ENCODE data around the gene HFE.
"Not testable (repeated sequence)": the region's sequence is repeated elsewhere in the genome, so short reads cannot be mapped to it uniquely, and the experiment has no call there.

HFE gene

DNA sequence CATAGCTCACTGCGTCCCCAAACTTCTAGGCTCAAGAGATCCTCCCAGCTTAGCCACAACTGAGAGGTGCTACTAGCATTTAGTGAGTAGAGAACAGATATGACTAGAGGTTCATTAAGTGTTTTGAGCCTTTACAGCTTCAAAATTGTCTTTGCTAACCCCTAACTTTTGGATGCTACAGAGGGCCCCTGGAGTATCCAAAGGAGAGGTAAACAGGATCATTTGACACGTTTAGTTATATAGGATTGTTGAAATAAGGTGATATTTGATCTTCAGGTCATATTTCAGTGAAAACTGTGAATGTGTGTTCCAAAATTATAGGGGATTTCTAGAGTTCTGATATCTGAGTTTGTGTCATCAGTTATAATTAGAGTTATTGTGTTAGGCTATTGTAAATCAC, 19.2 kb upstream of the HFE start:
- Histone ChIP-seq H4K20me1 (ENCODE audit: insufficient read depth, low read length) (no peaks in the 10 kb centered on the region), H3K27ac (ENCODE audit: low read length) (no peak overlapping the region), H3K27me3 (replicated peaks; ENCODE audit: insufficient read depth, low read length) (no peaks in the 10 kb centered on the region), H3K9ac (ENCODE audit: low read length) (no peak overlapping the region), H2AFZ (ENCODE audit: low read length) (no peak overlapping the region), H3K36me3 (replicated peaks; ENCODE audit: insufficient read depth, low read length) (no peaks in the 10 kb centered on the region), H3K9me2 (replicated peaks; ENCODE audit: insufficient read depth, low read length) (no peaks in the 10 kb centered on the region), H3K9me3 (replicated peaks; ENCODE audit: insufficient read depth, low read length) (no peaks in the 10 kb centered on the region), H3K4me3 (ENCODE audit: low read length) (no peak overlapping the region), H3F3A (ENCODE audit: insufficient read depth, low read length) (peaks cover 4% of the 10 kb centered on the region), H3K4me2 (ENCODE audit: low read depth, low read length) (no peak overlapping the region), H3K79me2 (ENCODE audit: low read length) (no peaks in the 10 kb centered on the region), H3K4me1 (ENCODE audit: low read length) (0 out of 2 replicates have a peak, but pooled peaks cover 3% of the 10 kb centered on the region)
- no peak for TF ChIP-seq EZH2phosphoT487 (IDR thresholded peaks at IDR 0.05; ENCODE audit: low read length)
- no peak for TF ChIP-seq EZH2 (optimal IDR thresholded peaks at IDR 0.05; ENCODE audit: low read depth, low read length)
- TF ChIP-seq, protein P1, sequence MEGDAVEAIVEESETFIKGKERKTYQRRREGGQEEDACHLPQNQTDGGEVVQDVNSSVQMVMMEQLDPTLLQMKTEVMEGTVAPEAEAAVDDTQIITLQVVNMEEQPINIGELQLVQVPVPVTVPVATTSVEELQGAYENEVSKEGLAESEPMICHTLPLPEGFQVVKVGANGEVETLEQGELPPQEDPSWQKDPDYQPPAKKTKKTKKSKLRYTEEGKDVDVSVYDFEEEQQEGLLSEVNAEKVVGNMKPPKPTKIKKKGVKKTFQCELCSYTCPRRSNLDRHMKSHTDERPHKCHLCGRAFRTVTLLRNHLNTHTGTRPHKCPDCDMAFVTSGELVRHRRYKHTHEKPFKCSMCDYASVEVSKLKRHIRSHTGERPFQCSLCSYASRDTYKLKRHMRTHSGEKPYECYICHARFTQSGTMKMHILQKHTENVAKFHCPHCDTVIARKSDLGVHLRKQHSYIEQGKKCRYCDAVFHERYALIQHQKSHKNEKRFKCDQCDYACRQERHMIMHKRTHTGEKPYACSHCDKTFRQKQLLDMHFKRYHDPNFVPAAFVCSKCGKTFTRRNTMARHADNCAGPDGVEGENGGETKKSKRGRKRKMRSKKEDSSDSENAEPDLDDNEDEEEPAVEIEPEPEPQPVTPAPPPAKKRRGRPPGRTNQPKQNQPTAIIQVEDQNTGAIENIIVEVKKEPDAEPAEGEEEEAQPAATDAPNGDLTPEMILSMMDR (IDR thresholded peaks at IDR 0.05; ENCODE audit: low read length), result no peak
- DNase-seq, result no peak

- Histone ChIP-seq H3K27ac (ENCODE audit: low read length) (no peak overlapping the region), H3F3A (ENCODE audit: insufficient read depth, low read length) (peaks cover 2% of the 10 kb centered on the region), H3K4me2 (ENCODE audit: low read depth, low read length) (no peak overlapping the region), H2AFZ (ENCODE audit: low read length) (no peak overlapping the region), H3K27me3 (replicated peaks; ENCODE audit: insufficient read depth, low read length) (no peaks in the 10 kb centered on the region), H4K20me1 (ENCODE audit: insufficient read depth, low read length) (no peaks in the 10 kb centered on the region), H3K79me2 (ENCODE audit: low read length) (no peaks in the 10 kb centered on the region), H3K4me1 (ENCODE audit: low read length) (no peaks in the 10 kb centered on the region), H3K9me2 (replicated peaks; ENCODE audit: insufficient read depth, low read length) (no peaks in the 10 kb centered on the region), H3K4me3 (ENCODE audit: low read length) (no peak overlapping the region), H3K9ac (ENCODE audit: low read length) (no peak overlapping the region), H3K9me3 (replicated peaks; ENCODE audit: insufficient read depth, low read length) (no peaks in the 10 kb centered on the region), H3K36me3 (replicated peaks; ENCODE audit: insufficient read depth, low read length) (no peaks in the 10 kb centered on the region)
- no peak for TF ChIP-seq EZH2 (optimal IDR thresholded peaks at IDR 0.05; ENCODE audit: low read depth, low read length)
- no peak for DNase-seq
Measured at GRCh38 chr6:26071135-26071534, 16.1 kb upstream of the HFE start.

- Histone ChIP-seq H2AFZ (ENCODE audit: low read length) (no peak overlapping the region), H3K27me3 (replicated peaks; ENCODE audit: insufficient read depth, low read length) (no peaks in the 10 kb centered on the region), H3K9me3 (replicated peaks; ENCODE audit: insufficient read depth, low read length) (no peaks in the 10 kb centered on the region), H3K27ac (ENCODE audit: low read length) (no peak overlapping the region), H3K4me1 (ENCODE audit: low read length) (no peaks in the 10 kb centered on the region), H3K9me2 (replicated peaks; ENCODE audit: insufficient read depth, low read length) (no peaks in the 10 kb centered on the region), H3K79me2 (ENCODE audit: low read length) (no peaks in the 10 kb centered on the region), H3K9ac (ENCODE audit: low read length) (no peak overlapping the region), H3K4me3 (ENCODE audit: low read length) (no peak overlapping the region), H4K20me1 (ENCODE audit: insufficient read depth, low read length) (no peaks in the 10 kb centered on the region), H3F3A (ENCODE audit: insufficient read depth, low read length) (no peaks in the 10 kb centered on the region), H3K36me3 (replicated peaks; ENCODE audit: insufficient read depth, low read length) (no peaks in the 10 kb centered on the region), H3K4me2 (ENCODE audit: low read depth, low read length) (no peak overlapping the region)
- no peak for TF ChIP-seq EZH2 (optimal IDR thresholded peaks at IDR 0.05; ENCODE audit: low read depth, low read length)
- TF ChIP-seq, protein P1 (IDR thresholded peaks at IDR 0.05; ENCODE audit: low read length), result no peak
- TF ChIP-seq EZH2phosphoT487 (IDR thresholded peaks at IDR 0.05; ENCODE audit: low read length), result no peak
- no peak for DNase-seq
Measured at GRCh38 chr6:26075063-26075717, 12.0 kb upstream of the HFE start.

- H3K79me2 ChIP-seq (ENCODE audit: low read length); H3K4me2 ChIP-seq (ENCODE audit: low read depth, low read length); H3K27ac ChIP-seq (ENCODE audit: low read length); H4K20me1 ChIP-seq (ENCODE audit: insufficient read depth, low read length); H3K9ac ChIP-seq (ENCODE audit: low read length); H3K9me3 ChIP-seq (replicated peaks; ENCODE audit: insufficient read depth, low read length); DNase-seq; H3K36me3 ChIP-seq (replicated peaks; ENCODE audit: insufficient read depth, low read length); H3K4me1 ChIP-seq (ENCODE audit: low read length); H3K9me2 ChIP-seq (replicated peaks; ENCODE audit: insufficient read depth, low read length); H2AFZ ChIP-seq (ENCODE audit: low read length); H3K4me3 ChIP-seq (ENCODE audit: low read length); H3K27me3 ChIP-seq (replicated peaks; ENCODE audit: insufficient read depth, low read length); H3F3A ChIP-seq (ENCODE audit: insufficient read depth, low read length): not testable (repeated sequence)
Measured at GRCh38 chr6:26078066-26078465, 9.2 kb upstream of the HFE start.

- not testable (repeated sequence) for H2AFZ ChIP-seq (ENCODE audit: low read length); H3K27me3 ChIP-seq (replicated peaks; ENCODE audit: insufficient read depth, low read length); H3K4me3 ChIP-seq (ENCODE audit: low read length); H4K20me1 ChIP-seq (ENCODE audit: insufficient read depth, low read length); H3K9me2 ChIP-seq (replicated peaks; ENCODE audit: insufficient read depth, low read length); DNase-seq; H3K79me2 ChIP-seq (ENCODE audit: low read length); H3K27ac ChIP-seq (ENCODE audit: low read length); H3K4me2 ChIP-seq (ENCODE audit: low read depth, low read length); H3K9ac ChIP-seq (ENCODE audit: low read length); H3K9me3 ChIP-seq (replicated peaks; ENCODE audit: insufficient read depth, low read length); H3K36me3 ChIP-seq (replicated peaks; ENCODE audit: insufficient read depth, low read length); H3F3A ChIP-seq (ENCODE audit: insufficient read depth, low read length); H3K4me1 ChIP-seq (ENCODE audit: low read length)
Measured at GRCh38 chr6:26081096-26081495, 6.1 kb upstream of the HFE start.
